NCI-H510A treated with DMSO at 0.1 percent for 48 hours (cell line): ENCODE results near the gene CENPN.

Experiments
- DNase-seq: peaks from one replicate; lab custom pipeline; 2025; lab: John Stamatoyannopoulos, UW

The CENPN gene

DNA sequence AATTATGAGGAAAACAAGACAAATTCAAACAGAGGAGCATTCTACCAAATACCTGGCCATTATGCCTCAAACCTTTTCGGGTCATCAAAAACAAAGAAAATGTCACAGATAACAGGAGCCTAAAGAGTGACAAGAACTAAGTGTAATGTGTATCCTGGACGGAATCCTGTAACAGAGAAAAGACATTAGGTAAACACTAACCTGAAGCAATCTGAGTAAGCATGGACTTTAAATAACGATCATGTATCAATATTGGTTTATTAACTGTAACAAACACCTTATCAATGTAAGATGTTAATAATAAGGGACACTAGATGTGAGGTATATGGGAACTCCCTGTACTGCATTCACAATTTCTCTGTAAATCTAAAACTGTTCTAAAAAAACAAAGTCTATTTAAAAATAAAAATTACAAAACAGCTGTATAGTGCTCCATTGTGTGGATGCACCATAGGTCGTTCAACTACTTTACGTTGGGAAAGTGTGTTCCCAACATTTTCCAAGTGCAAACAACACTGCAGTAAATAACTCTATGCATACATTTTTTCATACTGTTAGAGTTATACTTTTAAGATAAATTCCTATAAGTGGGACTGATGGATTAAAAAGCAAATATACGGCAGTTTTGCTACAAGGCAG lies 15.1 kb upstream of the CENPN start:
- DNase-seq, result no peak

- no peak for DNase-seq
These were observed 14.2 kb upstream of the CENPN start for GRCh38 chr16:80992676-80993293.

- no peak for DNase-seq
These were observed 13.7 kb upstream of the CENPN start for GRCh38 chr16:80993307-80993706.

- DNase-seq, result no peak
These were observed 13.2 kb upstream of the CENPN start for GRCh38 chr16:80993834-80994233.

GRCh38 chr16:80994451-80994850 lies 12.6 kb upstream of the CENPN start:
- DNase-seq, result no peak

GRCh38 chr16:80996688-80997138 lies 10.3 kb upstream of the CENPN start:
- DNase-seq, result no peak

DNA sequence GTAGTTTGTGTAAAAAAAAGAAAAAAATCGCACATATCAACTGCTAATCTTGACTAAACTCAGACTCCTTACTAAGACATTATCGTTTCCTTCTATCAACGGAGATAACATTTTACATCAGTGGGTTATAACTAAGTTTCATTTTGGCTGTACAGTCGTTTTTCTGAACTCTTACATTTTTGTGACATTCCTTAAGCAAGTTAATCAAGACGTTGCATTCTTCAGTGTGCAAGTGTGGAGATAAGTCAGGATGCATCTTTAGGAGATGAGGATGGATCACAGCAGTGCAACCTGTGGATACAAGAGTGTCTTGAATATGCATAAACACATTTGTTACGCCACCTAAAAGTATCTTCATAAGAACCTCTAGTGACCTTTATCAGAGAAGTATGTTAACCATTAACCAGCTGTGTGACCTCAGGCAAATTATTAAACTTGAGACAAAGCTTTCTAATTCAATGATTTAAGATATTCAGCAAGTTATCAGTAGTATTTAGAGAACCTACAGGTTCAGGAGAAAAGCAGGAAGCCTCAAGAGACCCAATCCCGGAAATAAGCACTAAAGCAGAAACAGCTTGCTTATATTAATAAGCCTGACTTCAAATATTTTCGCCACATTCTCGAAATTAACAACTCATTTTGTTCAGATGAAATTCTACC lies 9.7 kb upstream of the CENPN start:
- no peak for DNase-seq

- DNase-seq, result no peak
These were observed 8.9 kb upstream of the CENPN start for GRCh38 chr16:80997964-80998620.

DNA sequence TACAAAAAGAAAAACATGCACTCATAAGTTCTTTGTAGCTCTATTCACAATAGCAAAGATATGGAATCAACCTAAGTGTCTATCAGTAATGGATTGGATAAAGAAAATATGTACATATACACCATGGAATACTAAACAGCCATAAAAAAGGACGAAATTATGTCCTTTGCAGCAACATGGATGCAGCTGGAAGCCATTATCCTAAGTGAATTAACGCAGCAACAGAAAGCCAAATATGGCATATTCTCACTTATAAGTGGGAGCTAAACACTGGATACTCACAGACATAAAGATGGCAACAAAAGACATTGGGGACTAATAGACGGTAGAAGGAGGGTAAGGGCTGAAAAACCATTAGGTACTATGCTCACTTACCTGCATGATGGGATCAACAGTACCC lies 6.1 kb upstream of the CENPN start:
- no peak for DNase-seq

- DNase-seq, result no peak
These were observed 5.7 kb upstream of the CENPN start for GRCh38 chr16:81001330-81001729.

DNA sequence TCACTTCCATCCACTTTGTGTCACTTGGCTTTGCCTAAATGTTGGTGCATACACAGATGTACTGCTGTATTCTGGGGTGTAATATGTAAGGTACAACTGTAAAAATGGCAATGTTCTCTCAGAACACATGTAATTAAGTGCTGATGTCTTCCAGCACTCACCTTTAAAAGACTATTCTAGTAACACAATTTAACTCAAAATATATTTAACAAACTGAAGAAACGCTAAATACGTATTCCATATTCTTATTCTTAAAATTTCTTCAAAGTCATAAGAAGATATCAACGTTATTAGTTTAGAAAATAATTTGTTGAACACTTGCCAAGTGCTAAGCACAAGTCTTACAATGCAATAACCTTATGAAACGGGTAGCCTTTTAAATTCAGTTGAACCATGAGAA lies 4.0 kb upstream of the CENPN start:
- no peak for DNase-seq

- no peak for DNase-seq
These were observed 3.2 kb upstream of the CENPN start for GRCh38 chr16:81003610-81004460.

GRCh38 chr16:81004646-81005353 lies 2.2 kb upstream of the CENPN start:
- peak; percentile 39 for DNase-seq

GRCh38 chr16:81005610-81006161 lies 1.3 kb upstream of the CENPN start:
- no peak for DNase-seq

DNA sequence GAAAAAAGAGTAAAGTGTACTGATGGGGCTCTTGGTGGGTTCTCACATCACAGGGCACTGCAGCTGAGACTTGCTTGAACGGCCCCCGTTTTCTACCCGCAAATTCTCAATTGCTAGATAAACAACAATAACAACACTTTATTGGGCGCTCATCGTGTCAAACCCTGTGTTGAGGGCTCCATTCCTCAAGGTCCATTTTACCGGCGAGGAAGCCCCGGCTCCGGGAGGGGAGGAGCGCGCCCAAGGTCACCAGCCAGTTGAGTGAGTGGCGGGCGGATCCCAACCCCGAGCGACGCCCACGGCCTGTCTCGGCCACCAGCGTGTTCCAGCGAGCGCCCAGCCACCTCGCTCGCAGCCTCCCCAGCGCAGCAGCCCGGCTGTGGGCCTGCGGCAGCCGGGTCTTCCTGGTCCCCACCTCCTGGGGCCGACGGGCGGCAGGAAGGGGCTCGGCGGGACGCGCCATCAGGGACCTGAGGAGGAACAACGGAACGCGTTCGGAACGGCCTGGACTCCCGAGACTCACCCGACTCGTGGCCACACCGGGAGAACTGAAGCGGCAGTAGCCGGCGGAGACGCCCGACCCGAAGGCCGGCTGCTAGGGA lies 702 bp upstream of the CENPN start:
- DNase-seq, result peak; percentile 7

- no peak for DNase-seq
These were observed 1.4 kb downstream of the CENPN start for GRCh38 chr16:81008505-81008789.

DNA sequence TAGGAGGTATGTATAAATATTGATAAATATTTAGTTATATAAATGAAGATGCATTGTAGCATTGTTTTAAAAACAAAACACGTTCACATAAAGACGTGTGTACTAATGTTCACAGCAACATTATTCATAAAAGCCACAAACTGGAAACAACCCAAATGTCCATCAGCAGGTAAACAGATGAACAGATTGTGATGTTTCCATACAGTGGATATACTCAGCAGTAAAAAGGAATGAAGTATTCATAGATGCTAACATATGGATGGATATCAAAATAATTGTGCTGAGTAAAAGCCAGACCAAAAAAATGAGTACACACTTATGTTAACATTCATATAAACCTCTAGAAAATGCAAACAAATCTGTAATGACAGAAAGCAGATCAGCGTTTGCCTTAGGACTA lies 6.0 kb downstream of the CENPN start:
- no peak for DNase-seq

- no peak for DNase-seq
These were observed 7.7 kb downstream of the CENPN start for GRCh38 chr16:81014672-81015071.

- DNase-seq, result no peak
These were observed 11.5 kb downstream of the CENPN start for GRCh38 chr16:81018496-81018895.

GRCh38 chr16:81026429-81026828 lies 19.4 kb downstream of the CENPN start:
- no peak for DNase-seq
